Common myeloid progenitor, CD34-positive (primary cell): ENCODE data around the gene NCF4.
A peak's percentile ranks its signal among the peaks of the same experiment; 100 is the strongest.

ENCODE experiments used
- CTCF ChIA-PET: fragments of 350-600 bp; sonication (Branson Sonifier 250); formaldehyde crosslinking; loops from one replicate; lab custom pipeline; 2021; ENCODE audit warnings: antibody characterized with exemption; lab: Charles Lee
- POLR2A ChIA-PET: fragments of 350-600 bp; sonication (Branson Sonifier 250); formaldehyde crosslinking; loops from one replicate; lab custom pipeline; 2021; ENCODE audit warnings: antibody characterized with exemption; lab: Charles Lee
- DNase-seq, 3 donors: peaks; one replicate each; pipeline versions ENCODE4 v3.0.0 to v3.0.0-alpha.2; 2013
- H3K27ac ChIP-seq, 2 experiments: 1 replicate in 1 of 2; 2 replicates in 1 of 2; pipeline ENCODE4 v1.7.0; 2013; ENCODE audit warnings: inconsistent platforms in 2 of 2, low read length in 2 of 2, mild to moderate bottlenecking in 2 of 2, low read depth in 1 of 2, moderate library complexity in 1 of 2; ENCODE audit not compliant: severe bottlenecking in 2 of 2, insufficient read depth in 1 of 2, poor library complexity in 1 of 2
- H3K27me3 ChIP-seq, 5 experiments: replicated peaks in 2 of 5; 1 replicate in 3 of 5; 2 replicates in 2 of 5; pipeline versions ENCODE4 v1.6.1 to v1.7.0; 2013; ENCODE audit warnings: low read length in 4 of 5, mild to moderate bottlenecking in 2 of 5, moderate library complexity in 2 of 5, inconsistent platforms in 1 of 5; ENCODE audit not compliant: insufficient read depth in 5 of 5, control insufficient read depth in 4 of 5
- H3K36me3 ChIP-seq, 4 experiments: 1 replicate in 2 of 4; 2 replicates in 2 of 4; pipeline versions ENCODE4 v1.6.1 to v1.7.0; 2013; ENCODE audit warnings: low read length in 3 of 4, control low read depth in 1 of 4, mild to moderate bottlenecking in 1 of 4; ENCODE audit not compliant: control insufficient read depth in 4 of 4, insufficient read depth in 4 of 4
- H3K4me1 ChIP-seq, 4 experiments: 1 replicate in 3 of 4; 2 replicates in 1 of 4; pipeline versions ENCODE4 v1.6.1 to v1.7.1; 2013; ENCODE audit warnings: low read length in 3 of 4, mild to moderate bottlenecking in 3 of 4, control low read depth in 1 of 4, inconsistent platforms in 1 of 4, moderate library complexity in 1 of 4; ENCODE audit not compliant: control insufficient read depth in 4 of 4, insufficient read depth in 4 of 4; ENCODE audit errors: control extremely low read depth in 1 of 4
- H3K4me3 ChIP-seq, 7 experiments: 1 replicate in 4 of 7; 2 replicates in 3 of 7; pipeline versions ENCODE4 v1.5.1 to v1.7.0; 2013; ENCODE audit warnings: mild to moderate bottlenecking in 7 of 7, low read length in 6 of 7, moderate library complexity in 6 of 7, inconsistent platforms in 2 of 7, low read depth in 2 of 7, control low read depth in 1 of 7; ENCODE audit not compliant: insufficient read depth in 4 of 7, control insufficient read depth in 1 of 7; ENCODE audit errors: extremely low read depth in 1 of 7
- H3K9me3 ChIP-seq, 5 experiments: 1 replicate in 4 of 5; 2 replicates in 1 of 5; pipeline versions ENCODE4 v1.6.1 to v1.7.1; 2013; ENCODE audit warnings: low read length in 4 of 5, mild to moderate bottlenecking in 2 of 5, inconsistent platforms in 1 of 5, low read depth in 1 of 5, moderate library complexity in 1 of 5; ENCODE audit not compliant: control insufficient read depth in 4 of 5, insufficient read depth in 2 of 5; ENCODE audit errors: control extremely low read depth in 1 of 5
- WGBS: methylation state at CpG from one replicate; pipeline ENCODE4 v1.1.5; 2013; ENCODE audit not compliant: insufficient coverage; 5-methylcytosine and 5-hydroxymethylcytosine counted together

Gene NCF4

DNA sequence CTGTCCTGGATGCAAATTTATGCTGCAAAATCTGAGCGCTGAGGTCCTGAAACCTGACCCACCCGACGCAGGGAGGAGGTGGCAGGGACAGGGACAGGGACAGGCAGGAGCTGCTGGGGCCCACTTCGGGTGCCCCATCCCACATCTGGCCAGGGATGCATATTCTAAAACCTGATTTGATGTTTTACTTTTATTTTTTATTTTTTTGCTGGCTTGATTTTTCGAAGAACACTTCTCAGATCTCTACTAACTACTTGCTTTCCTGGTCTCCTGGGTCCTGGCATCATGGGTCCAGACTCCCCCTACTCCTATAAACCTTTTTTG lies 43.3 kb upstream of the NCF4 start:
- WGBS = 20% methylated on average over 3 of the region's 5 CpGs
- no peak for DNase-seq
- H3K27me3 ChIP-seq = peaks cover 5 to 77% (median 45%) of the 10 kb centered on the region in 5 experiments
- no peaks in the 10 kb centered on the region for H3K36me3 ChIP-seq
- POLR2A ChIA-PET = no interaction called here
- peak overlapping the region in 2 of 7 experiments; percentile 60 to 63 for H3K4me3 ChIP-seq
- CTCF ChIA-PET = no interaction called here
- H3K9me3 ChIP-seq = no peaks in the 10 kb centered on the region
- H3K27ac ChIP-seq = no peak overlapping the region
- peaks cover 0 to 18% (median 16%) of the 10 kb centered on the region in 4 experiments for H3K4me1 ChIP-seq

DNA sequence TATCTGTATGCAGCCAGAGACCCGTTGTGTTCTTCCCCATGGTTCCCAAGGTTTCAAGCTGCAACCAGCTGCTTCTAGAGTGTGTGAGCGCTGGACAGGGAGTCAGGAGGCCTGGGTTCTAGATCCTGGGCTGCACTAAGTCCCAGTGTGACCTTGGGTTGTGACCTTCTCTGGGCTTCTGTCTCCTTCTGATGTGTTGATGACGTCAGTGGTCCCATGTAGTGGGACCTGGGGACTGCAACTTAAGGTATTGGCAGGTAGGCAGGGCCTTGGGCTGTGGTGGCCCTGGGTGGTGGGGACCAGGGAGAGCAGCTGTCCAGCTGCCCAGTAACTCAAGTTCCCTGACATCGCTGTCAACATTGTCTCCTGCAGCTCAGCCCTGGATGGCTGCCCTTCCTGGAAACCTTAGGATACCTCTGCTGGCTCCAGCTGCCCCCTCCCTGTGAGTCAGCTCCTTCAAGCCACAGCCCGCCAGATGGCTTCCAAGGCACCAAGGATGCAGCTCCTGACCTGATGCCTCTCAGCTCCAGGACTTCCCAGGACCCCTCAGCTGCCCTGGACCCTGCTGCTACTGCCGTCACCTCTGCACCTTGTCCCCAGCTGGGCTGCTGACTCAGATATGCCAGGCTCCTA lies 42.7 kb upstream of the NCF4 start:
- 88% methylated on average over 5 of the region's 6 CpGs for WGBS

DNA sequence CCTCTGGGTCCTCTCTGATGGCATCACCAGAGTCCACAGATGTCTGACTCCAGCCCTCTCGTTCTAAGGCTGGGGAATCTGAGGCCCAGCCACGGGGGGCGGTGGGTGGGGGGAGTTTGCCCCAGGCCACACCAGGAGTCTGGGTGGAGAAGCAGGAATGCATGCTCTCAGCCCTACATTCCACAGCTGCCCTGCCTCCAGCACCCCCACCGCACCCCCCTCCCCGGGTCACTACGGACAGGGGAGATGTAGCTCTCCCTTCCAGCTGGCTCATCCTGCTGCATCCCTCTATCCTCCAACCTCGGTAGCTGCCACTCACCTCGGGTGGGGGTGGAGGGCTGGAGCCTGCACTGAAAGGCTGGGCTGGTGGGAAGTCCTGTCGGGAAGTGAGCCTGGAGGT lies 41.7 kb upstream of the NCF4 start:
- 34% methylated on average over 2 of the region's 9 CpGs for WGBS
- no peak overlapping the region for H3K27ac ChIP-seq
- peaks cover 0 to 18% (median 16%) of the 10 kb centered on the region in 4 experiments for H3K4me1 ChIP-seq
- POLR2A ChIA-PET = no interaction called here
- H3K27me3 ChIP-seq = peaks cover 5 to 63% (median 42%) of the 10 kb centered on the region in 5 experiments
- CTCF ChIA-PET = interaction anchor here (0.9 to 1.5 kb wide), 2 partner anchors 36 to 37 kb away, joined by 3 read pairs; no protein-coding TSS in a partner anchor
- no peak overlapping the region for H3K4me3 ChIP-seq
- no peaks in the 10 kb centered on the region for H3K9me3 ChIP-seq
- H3K36me3 ChIP-seq = no peaks in the 10 kb centered on the region
- DNase-seq = no peak

More for the DNA sequence above, 42.7 kb upstream of the NCF4 start:
- Histone ChIP-seq H3K27me3 (peaks cover 5 to 71% (median 43%) of the 10 kb centered on the region in 5 experiments), H3K4me1 (peaks cover 0 to 18% (median 16%) of the 10 kb centered on the region in 4 experiments), H3K4me3 (no peak overlapping the region), H3K36me3 (no peaks in the 10 kb centered on the region), H3K9me3 (no peaks in the 10 kb centered on the region), H3K27ac (no peak overlapping the region)
- DNase-seq = no peak
- ChIA-PET CTCF (interaction anchor here (0.9 kb wide), 1 partner anchor 35 kb away, joined by 3 read pairs; no protein-coding TSS in a partner anchor), POLR2A (no interaction called here)

DNA sequence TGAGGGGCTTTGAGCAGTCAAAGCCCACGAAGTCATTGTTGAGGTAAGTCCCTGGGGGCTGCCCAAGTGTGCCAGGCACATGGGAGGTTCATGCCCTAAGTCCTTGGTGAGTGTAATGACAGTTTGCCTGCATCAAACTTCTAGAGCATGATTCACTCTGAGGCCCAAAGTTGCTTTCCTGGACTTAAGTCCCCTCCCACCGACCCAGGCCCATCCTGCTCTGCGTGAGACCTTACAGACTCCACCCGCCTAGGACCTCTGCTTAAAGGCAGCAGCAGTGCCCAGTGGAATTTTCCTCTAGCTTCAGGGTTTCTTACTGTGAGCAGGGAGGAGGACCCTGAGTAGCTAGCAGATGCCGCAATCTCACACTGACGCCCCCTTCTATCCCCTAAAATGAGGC lies 38.2 kb upstream of the NCF4 start:
- Histone ChIP-seq H3K4me3 (no peak overlapping the region), H3K4me1 (no peaks in the 10 kb centered on the region), H3K27me3 (peaks cover 5 to 28% (median 20%) of the 10 kb centered on the region in 5 experiments), H3K36me3 (no peaks in the 10 kb centered on the region), H3K9me3 (no peaks in the 10 kb centered on the region), H3K27ac (no peak overlapping the region)
- ChIA-PET CTCF (interaction anchor here (0.9 to 1.5 kb wide), 4 partner anchors 30 to 40 kb away, joined by 3 to 4 read pairs (median 3); no protein-coding TSS in a partner anchor), POLR2A (no interaction called here)
- 89% methylated on average over 3 of the region's 6 CpGs for WGBS
- no peak for DNase-seq

DNA sequence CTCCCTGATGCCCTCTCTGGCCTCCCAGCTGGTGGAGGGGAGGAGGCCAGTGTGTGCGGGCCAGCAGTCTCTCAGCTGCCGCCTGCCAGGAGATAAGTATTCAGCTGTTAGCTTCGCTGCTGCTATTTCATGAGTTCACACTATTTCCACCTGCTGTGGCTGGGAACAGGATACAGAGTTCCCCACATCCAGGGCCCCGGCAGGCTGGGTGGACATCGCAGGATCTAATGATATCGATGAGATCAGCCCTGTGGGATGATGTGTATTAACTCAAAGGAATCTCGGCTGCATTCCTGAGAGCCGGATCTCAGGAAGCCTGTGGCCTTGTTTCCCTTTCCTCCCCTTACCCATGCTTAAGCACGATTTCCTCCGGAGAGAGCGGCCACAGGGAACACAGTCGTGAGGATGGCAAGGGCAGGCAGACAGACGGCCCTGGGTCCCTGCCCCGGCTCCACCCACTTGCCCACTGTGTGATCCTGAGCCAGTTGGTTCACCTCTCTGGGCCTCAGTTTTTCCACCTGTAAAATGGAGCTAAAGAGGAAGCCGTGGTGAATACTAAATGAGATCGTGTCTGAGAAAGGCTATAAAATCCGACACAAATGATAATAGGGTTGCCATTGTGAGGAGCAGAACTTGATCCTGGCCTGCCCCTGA lies 37.5 kb upstream of the NCF4 start:
- H3K27ac ChIP-seq = no peak overlapping the region
- no peaks in the 10 kb centered on the region for H3K36me3 ChIP-seq
- WGBS = 62% methylated on average over 14 of the region's 17 CpGs
- POLR2A ChIA-PET = no interaction called here
- CTCF ChIA-PET = interaction anchor here (1.4 to 1.5 kb wide), 2 partner anchors 30 to 33 kb away, joined by 3 to 4 read pairs; no protein-coding TSS in a partner anchor
- peaks cover 2 to 21% (median 14%) of the 10 kb centered on the region in 5 experiments for H3K27me3 ChIP-seq
- no peak overlapping the region for H3K4me3 ChIP-seq
- no peaks in the 10 kb centered on the region for H3K9me3 ChIP-seq
- DNase-seq = no peak
- H3K4me1 ChIP-seq = no peaks in the 10 kb centered on the region

DNA sequence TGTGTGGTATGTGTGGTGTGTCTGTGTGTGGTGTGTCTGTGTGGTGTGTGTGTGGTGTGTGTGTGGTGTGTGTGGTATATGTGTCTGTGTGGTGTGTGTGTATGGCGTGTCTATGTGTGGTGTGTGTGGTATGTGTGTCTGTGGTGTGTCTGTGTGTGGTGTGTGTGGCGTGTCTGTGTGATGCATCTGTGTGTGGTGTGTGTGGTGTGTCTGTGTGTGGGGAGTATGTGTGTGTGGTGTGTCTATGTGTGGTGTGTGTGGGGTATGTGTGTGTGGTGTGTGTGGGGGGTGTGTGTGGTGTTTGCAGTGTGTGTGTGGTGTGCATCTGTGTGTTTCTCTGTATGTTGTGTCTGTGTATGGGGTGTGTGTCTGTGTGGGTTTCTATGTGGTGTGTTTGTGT lies 36.2 kb upstream of the NCF4 start:
- Histone ChIP-seq H3K9me3 (no peaks in the 10 kb centered on the region), H3K4me3 (no peak overlapping the region), H3K27ac (no peak overlapping the region), H3K4me1 (no peaks in the 10 kb centered on the region), H3K36me3 (no peaks in the 10 kb centered on the region), H3K27me3 (peaks cover 0 to 9% (median 8%) of the 10 kb centered on the region in 5 experiments)
- WGBS = 100% methylated on average over 2 of the region's 2 CpGs
- DNase-seq = no peak
- CTCF ChIA-PET = no interaction called here
- POLR2A ChIA-PET = no interaction called here

DNA sequence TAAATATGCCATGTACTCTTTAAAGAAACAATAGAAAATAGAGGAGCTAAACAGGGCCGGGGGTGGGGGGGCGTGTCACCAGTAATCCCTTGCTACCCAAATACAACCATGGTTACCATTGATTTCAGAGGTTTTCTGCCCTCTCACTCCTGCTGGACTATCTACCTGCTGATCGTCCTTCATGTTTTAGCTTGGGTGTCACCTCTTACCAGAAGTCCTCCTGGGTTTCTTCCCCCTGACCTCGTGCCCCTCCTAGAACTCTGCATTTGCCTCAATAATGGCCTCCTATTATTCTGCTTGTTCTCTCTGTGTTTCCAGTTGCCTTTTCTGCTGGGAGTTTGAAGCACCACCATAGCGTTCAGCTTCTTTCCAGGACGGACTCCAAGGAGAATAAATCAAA lies 34.5 kb upstream of the NCF4 start:
- H3K36me3 ChIP-seq = no peaks in the 10 kb centered on the region
- DNase-seq = no peak
- H3K27me3 ChIP-seq = peaks cover 0 to 4% (median 0%) of the 10 kb centered on the region in 5 experiments
- ChIA-PET POLR2A (no interaction called here), CTCF (interaction anchor here (1.1 kb wide), 1 partner anchor 27 kb away, joined by 4 read pairs; no protein-coding TSS in a partner anchor)
- no peak overlapping the region for H3K4me3 ChIP-seq
- no peak overlapping the region for H3K27ac ChIP-seq
- no peaks in the 10 kb centered on the region for H3K4me1 ChIP-seq
- WGBS = 89% methylated on average over 4 of the region's 6 CpGs
- no peaks in the 10 kb centered on the region for H3K9me3 ChIP-seq
